ENCODE results near the gene DCAF4L1. TPM values are rescaled to one million over a fixed set of nuclear protein-coding genes. Genes with fewer than 3 reads are reported as not detected.

The DCAF4L1 gene
- polyA plus RNA-seq, 4 donors: 0.05 to 0.41 (median 0.12) TPM

GRCh38 chr4:41989994-41990364 lies 8.4 kb downstream of the DCAF4L1 start:
- DNase-seq (ENCODE audit: low read depth in 4 of 4, low spot score in 3 of 4): no peak

GRCh38 chr4:41990365-41991111 lies 9.0 kb downstream of the DCAF4L1 start, which contains the start of gene SLC30A9:
Gene SLC30A9, plus strand, starts transcription at chr4:41990530. Its CDS starts 122 bp downstream, at chr4:41990652.
- DNase-seq (ENCODE audit: low read depth in 4 of 4, low spot score in 3 of 4): peak; percentile 91 to 95 (median 94)

- no peak for DNase-seq (ENCODE audit: low read depth in 4 of 4, low spot score in 3 of 4)
These were observed 10.6 kb downstream of the DCAF4L1 start for GRCh38 chr4:41991916-41992767.

GRCh38 chr4:41992967-41993857 lies 11.7 kb downstream of the DCAF4L1 start:
- no peak for DNase-seq (ENCODE audit: low read depth in 4 of 4, low spot score in 3 of 4)

- DNase-seq (ENCODE audit: low read depth in 4 of 4, low spot score in 3 of 4): no peak
These were observed 13.0 kb downstream of the DCAF4L1 start for GRCh38 chr4:41994461-41994985.

GRCh38 chr4:41998019-41998418 lies 16.5 kb downstream of the DCAF4L1 start:
- no peak for DNase-seq (ENCODE audit: low read depth in 4 of 4, low spot score in 3 of 4)

- no peak for DNase-seq (ENCODE audit: low read depth in 4 of 4, low spot score in 3 of 4)
These were observed 17.8 kb downstream of the DCAF4L1 start for GRCh38 chr4:41999321-41999720.

GRCh38 chr4:42008011-42008786 lies 26.6 kb downstream of the DCAF4L1 start:
- DNase-seq (ENCODE audit: low read depth in 4 of 4, low spot score in 3 of 4): no peak

GRCh38 chr4:42015438-42015837 lies 33.9 kb downstream of the DCAF4L1 start:
- no peak for DNase-seq (ENCODE audit: low read depth in 4 of 4, low spot score in 3 of 4)

GRCh38 chr4:42018451-42018850 lies 36.9 kb downstream of the DCAF4L1 start:
- DNase-seq (ENCODE audit: low read depth in 4 of 4, low spot score in 3 of 4): no peak

Other genes starting within 250 kb of the DCAF4L1 start
- gene PHOX2B, start 233.0 kb upstream of the DCAF4L1 start, polyA plus RNA-seq (ENCODE audit: insufficient read length in 4 of 4): under 1 TPM; 0.06 to 0.52 (median 0.21) TPM
- gene TMEM33, start 46.3 kb upstream of the DCAF4L1 start, polyA plus RNA-seq (ENCODE audit: insufficient read length in 4 of 4): 10 to 100 TPM; 34.9 to 56.1 (median 47.0) TPM
- 100 to 1,000 TPM in 3 of 4 donors, 10 to 100 TPM in 1; 80.3 to 137 (median 109) TPM for gene SLC30A9, start 8.8 kb downstream of the DCAF4L1 start, polyA plus RNA-seq (ENCODE audit: insufficient read length in 4 of 4)
- gene BEND4, start 170.9 kb downstream of the DCAF4L1 start, polyA plus RNA-seq (ENCODE audit: insufficient read length in 4 of 4): 1 to 10 TPM; 1.1 to 3.8 (median 1.4) TPM

Data from left renal pelvis (tissue), 4 donors.